Heart left ventricle (tissue), 13 donors: Measurements from ENCODE around the gene LIPC.

ENCODE experiments used
- CTCF ChIP-seq, 12 donors: fragments of 200-600 bp; sonication (generic) in 4 of 12; IDR thresholded peaks; one replicate each; pipeline versions ENCODE4 v1.5.0 to v1.8.0; 2018 to 2022; ENCODE audit warnings: antibody characterized with exemption in 12 of 12, mild to moderate bottlenecking in 5 of 12
- POLR2A ChIP-seq, 2 donors: fragments of 450-650 bp; IDR thresholded peaks; one replicate each; pipeline ENCODE4 v1.6.1; 2017; ENCODE audit warnings: antibody characterized with exemption in 2 of 2, mild to moderate bottlenecking in 2 of 2, moderate library complexity in 2 of 2
- donor health status: ischemic (EF 13 %, LVEDD 7.1; RV severe dilation, severe dysfunction).
- donor health status: DM: no; HTN: yes; CAD: no.
- donor health status: DM: no; HTN: no; CAD: no.
- donor health status: ischemic (EF 25% LVEDD 6.9; RV normal size, moderate dysfunction).
- donor health status: ischemic (EF 25% LVEDD 5.7; RV mildly dilated, moderate dysfunction).
- donor health status: ischemic (EF 35%, LVEDD 5.7; RV mildly dilated, moderate dysfunction).
- donor health status: nonischemic (EF 11% LVEDD 7.7; RV severe dilation, severe dysfunction).
- donor health status: DM: yes; HTN: yes; CAD: no.
- donor health status: PGD.
- donor health status: ischemic (EF 29% LVEDD 5.4; RV normal size, mild dysfunction).
- donor health status: nonischemic (EF 23%, LVEDD 6.1; RV moderate dilation, normal function).

GRCh38 chr15:58595516-58596263 lies 163.9 kb downstream of the LIPC start:
- TF ChIP-seq CTCF (IDR thresholded peaks at IDR 0.05) (no peak), POLR2A (IDR thresholded peaks at IDR 0.05) (no peak)
